Measurements from ENCODE around the gene KRT20. TPM values are rescaled to one million over a fixed set of nuclear protein-coding genes. Genes with fewer than 3 reads are reported as not detected.

KRT20 gene
- total RNA-seq, 1 donor from 2014 or later, result not detected

DNA sequence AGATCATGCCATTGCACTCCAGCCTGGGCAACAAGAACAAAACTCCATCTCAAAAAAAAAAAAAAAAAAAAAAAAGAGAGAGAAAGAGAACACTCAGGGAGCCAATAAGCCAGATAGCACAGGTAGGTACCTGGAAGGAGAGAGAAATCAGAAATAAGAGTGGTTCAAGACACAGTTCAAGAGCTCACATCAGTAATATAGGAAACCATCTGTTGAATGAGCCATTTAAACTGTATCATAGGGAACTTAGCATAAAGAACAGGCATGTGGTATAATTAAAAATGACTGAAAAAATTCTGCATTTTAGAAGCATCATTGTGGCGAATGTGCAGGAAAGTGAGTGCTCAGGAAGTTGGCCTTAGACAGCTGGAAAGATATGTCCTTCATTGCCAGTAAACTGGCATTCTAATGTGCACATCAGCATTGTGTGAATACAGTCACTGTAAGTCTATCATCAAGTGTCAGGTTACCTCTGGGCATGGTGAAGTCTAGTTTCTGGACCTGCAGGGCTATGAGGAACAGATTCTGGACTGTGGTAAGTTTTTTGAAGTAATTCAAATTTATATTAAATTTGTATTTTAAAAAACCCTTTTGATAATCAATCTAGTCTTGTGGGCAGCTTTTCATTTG is 38.4 kb downstream of the KRT20 start:
- Mint-ChIP-seq H3K27ac (ENCODE audit: unreplicated experiment) (no peak overlapping the region), H3K9me3 (ENCODE audit: unreplicated experiment) (no peaks in the 10 kb centered on the region), H3K4me1 (ENCODE audit: unreplicated experiment) (no peaks in the 10 kb centered on the region), H3K36me3 (ENCODE audit: unreplicated experiment) (no peaks in the 10 kb centered on the region), H3K27me3 (ENCODE audit: unreplicated experiment) (peaks cover 24% of the 10 kb centered on the region), H3K4me3 (ENCODE audit: unreplicated experiment) (no peak overlapping the region)
- no peak for DNase-seq (ENCODE audit: extremely low spot score, unreplicated experiment)
- TF ChIP-seq, protein P1, sequence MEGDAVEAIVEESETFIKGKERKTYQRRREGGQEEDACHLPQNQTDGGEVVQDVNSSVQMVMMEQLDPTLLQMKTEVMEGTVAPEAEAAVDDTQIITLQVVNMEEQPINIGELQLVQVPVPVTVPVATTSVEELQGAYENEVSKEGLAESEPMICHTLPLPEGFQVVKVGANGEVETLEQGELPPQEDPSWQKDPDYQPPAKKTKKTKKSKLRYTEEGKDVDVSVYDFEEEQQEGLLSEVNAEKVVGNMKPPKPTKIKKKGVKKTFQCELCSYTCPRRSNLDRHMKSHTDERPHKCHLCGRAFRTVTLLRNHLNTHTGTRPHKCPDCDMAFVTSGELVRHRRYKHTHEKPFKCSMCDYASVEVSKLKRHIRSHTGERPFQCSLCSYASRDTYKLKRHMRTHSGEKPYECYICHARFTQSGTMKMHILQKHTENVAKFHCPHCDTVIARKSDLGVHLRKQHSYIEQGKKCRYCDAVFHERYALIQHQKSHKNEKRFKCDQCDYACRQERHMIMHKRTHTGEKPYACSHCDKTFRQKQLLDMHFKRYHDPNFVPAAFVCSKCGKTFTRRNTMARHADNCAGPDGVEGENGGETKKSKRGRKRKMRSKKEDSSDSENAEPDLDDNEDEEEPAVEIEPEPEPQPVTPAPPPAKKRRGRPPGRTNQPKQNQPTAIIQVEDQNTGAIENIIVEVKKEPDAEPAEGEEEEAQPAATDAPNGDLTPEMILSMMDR (IDR thresholded peaks at IDR 0.05), result no peak

DNA sequence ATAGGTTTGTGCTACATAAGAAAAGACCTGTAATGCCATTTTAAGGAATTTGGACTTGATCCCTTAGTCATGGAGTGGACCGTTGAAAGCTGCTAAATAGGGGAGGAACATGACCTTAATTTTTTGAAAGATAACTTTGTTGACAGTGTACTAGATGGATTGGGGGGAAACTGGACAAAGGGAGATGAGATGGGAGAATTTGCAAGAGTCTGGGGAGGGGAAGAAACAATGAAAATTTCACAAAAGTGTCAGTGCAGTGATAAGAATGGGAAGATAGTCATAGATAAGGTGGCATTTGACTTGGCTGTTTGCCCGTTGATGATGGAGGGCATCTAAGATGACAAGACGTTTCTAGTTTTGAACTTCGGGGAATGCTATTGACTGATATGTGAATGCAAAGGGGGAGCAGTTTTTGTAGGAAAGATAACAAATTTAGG is 40.4 kb downstream of the KRT20 start:
- TF ChIP-seq, protein P1 (IDR thresholded peaks at IDR 0.05), result no peak
- H3K36me3 Mint-ChIP-seq (ENCODE audit: unreplicated experiment), result no peaks in the 10 kb centered on the region
- no peak for DNase-seq (ENCODE audit: extremely low spot score, unreplicated experiment)
- H3K27me3 Mint-ChIP-seq (ENCODE audit: unreplicated experiment), result peaks cover 24% of the 10 kb centered on the region
- no peak overlapping the region for H3K4me3 Mint-ChIP-seq (ENCODE audit: unreplicated experiment)
- H3K4me1 Mint-ChIP-seq (ENCODE audit: unreplicated experiment), result no peaks in the 10 kb centered on the region
- no peaks in the 10 kb centered on the region for H3K9me3 Mint-ChIP-seq (ENCODE audit: unreplicated experiment)
- no peak overlapping the region for H3K27ac Mint-ChIP-seq (ENCODE audit: unreplicated experiment)

DNA sequence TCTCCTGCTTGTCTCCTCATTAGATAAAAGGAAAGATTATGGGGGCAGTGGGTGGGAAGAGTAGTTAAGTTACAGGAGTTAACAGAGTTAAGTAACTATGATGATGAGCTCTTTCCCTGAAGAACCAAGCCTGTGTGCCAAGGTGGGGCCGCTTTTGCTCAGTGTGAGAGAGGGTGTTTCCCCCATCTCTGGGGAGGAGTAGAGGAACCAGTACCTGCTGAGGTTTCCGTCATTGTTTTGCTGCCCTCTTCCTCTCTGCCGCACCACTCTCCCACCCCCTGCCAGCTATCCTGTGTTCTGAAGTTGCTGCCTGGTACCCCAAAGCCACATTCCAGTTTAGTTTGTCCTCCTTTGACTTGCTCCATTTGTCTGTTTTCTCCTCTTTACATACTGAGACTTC is 41.8 kb downstream of the KRT20 start:
- no peak overlapping the region for H3K4me3 Mint-ChIP-seq (ENCODE audit: unreplicated experiment)
- H3K27me3 Mint-ChIP-seq (ENCODE audit: unreplicated experiment), result peaks cover 24% of the 10 kb centered on the region
- DNase-seq (ENCODE audit: extremely low spot score, unreplicated experiment), result no peak
- no peak overlapping the region for H3K27ac Mint-ChIP-seq (ENCODE audit: unreplicated experiment)
- H3K9me3 Mint-ChIP-seq (ENCODE audit: unreplicated experiment), result no peaks in the 10 kb centered on the region
- H3K36me3 Mint-ChIP-seq (ENCODE audit: unreplicated experiment), result no peaks in the 10 kb centered on the region
- TF ChIP-seq, protein P1 (IDR thresholded peaks at IDR 0.05), result no peak
- H3K4me1 Mint-ChIP-seq (ENCODE audit: unreplicated experiment), result no peaks in the 10 kb centered on the region

DNA sequence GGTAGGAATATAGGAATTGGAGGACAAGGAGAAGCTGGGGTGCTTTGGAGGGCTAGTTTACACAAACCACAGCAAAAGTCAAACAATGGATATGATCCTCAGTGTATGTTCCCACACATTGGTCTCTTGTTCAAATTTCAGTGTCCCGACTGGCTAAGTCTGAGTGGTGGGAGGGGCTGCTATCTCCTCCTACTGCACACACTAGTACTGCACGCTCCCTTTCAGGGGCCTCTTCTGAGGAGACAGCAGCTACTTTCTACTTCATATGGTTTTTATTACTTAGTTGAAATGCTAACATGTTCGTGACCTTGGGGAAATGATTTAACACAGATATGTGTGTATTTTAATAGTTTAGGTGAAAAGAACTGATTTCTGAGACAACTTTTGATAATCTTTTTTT is 43.8 kb downstream of the KRT20 start:
- DNase-seq (ENCODE audit: extremely low spot score, unreplicated experiment), result no peak
- peaks cover 24% of the 10 kb centered on the region for H3K27me3 Mint-ChIP-seq (ENCODE audit: unreplicated experiment)
- TF ChIP-seq, protein P1 (IDR thresholded peaks at IDR 0.05), result no peak
- no peaks in the 10 kb centered on the region for H3K36me3 Mint-ChIP-seq (ENCODE audit: unreplicated experiment)
- H3K4me1 Mint-ChIP-seq (ENCODE audit: unreplicated experiment), result no peaks in the 10 kb centered on the region
- H3K9me3 Mint-ChIP-seq (ENCODE audit: unreplicated experiment), result no peaks in the 10 kb centered on the region
- no peak overlapping the region for H3K4me3 Mint-ChIP-seq (ENCODE audit: unreplicated experiment)
- no peak overlapping the region for H3K27ac Mint-ChIP-seq (ENCODE audit: unreplicated experiment)

DNA sequence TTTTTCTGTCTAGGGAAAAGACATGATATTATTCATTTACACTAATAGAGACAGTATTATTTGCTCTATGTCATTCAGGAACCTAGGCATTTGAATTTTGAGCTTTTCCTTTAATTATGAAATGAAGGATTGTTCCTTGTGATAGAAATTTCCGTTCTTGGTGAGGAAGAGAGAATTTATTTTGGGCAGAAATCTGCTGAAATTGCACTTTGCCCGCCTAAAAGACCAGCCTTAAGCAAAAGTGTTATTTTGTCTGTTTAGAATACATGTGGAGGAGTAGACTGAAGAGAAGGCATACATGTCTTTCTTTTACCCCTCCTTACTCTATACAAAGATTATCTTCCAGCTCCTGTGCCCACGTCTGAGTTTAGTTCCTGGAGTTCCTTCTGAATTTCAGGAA is 45.8 kb downstream of the KRT20 start:
- TF ChIP-seq, protein P1 (IDR thresholded peaks at IDR 0.05), result no peak
- Mint-ChIP-seq H3K4me1 (ENCODE audit: unreplicated experiment) (no peaks in the 10 kb centered on the region), H3K36me3 (ENCODE audit: unreplicated experiment) (peaks cover 11% of the 10 kb centered on the region), H3K9me3 (ENCODE audit: unreplicated experiment) (no peaks in the 10 kb centered on the region), H3K27ac (ENCODE audit: unreplicated experiment) (no peak overlapping the region), H3K27me3 (ENCODE audit: unreplicated experiment) (peaks cover 6% of the 10 kb centered on the region), H3K4me3 (ENCODE audit: unreplicated experiment) (no peak overlapping the region)
- DNase-seq (ENCODE audit: extremely low spot score, unreplicated experiment), result no peak

Data from osteocyte (in vitro differentiated cells).